Neural progenitor cell (in vitro differentiated cells): Measurements from ENCODE around the gene RLF.

Source experiments
- CTCF ChIP-seq: fragments of 200-600 bp; sonication (generic); IDR thresholded peaks from 2 replicates; pipeline ENCODE4 v1.5.1; 2017; ENCODE audit warnings: antibody characterized with exemption, mild to moderate bottlenecking
- EZH2 ChIP-seq: fragments of 200-600 bp; sonication (generic); IDR thresholded peaks from 2 replicates; pipeline ENCODE4 v1.6.1; 2017; ENCODE audit warnings: antibody characterized with exemption, mild to moderate bottlenecking, moderate library complexity
- EZH2phosphoT487 ChIP-seq: fragments of 200-600 bp; sonication (generic); IDR thresholded peaks from 2 replicates; pipeline ENCODE4 v1.6.1; 2017; ENCODE audit warnings: antibody characterized with exemption

GRCh38 chr1:40243351-40243750 is 82.2 kb downstream of the RLF start:
- TF ChIP-seq CTCF, result no peak
- no peak for TF ChIP-seq EZH2
- no peak for TF ChIP-seq EZH2phosphoT487
